Measurements from ENCODE around the gene COPS9. TPM values are rescaled to one million over a fixed set of nuclear protein-coding genes. Genes with fewer than 3 reads are reported as not detected.

The COPS9 gene
- total RNA-seq, 4 donors from 2014 or later, result 179 to 254 (median 197) TPM

- H3K4me3 ChIP-seq, result no peak overlapping the region
- TF ChIP-seq POLR2AphosphoS5 (IDR thresholded peaks at IDR 0.05), result no peak
- TF ChIP-seq EP300 (IDR thresholded peaks at IDR 0.05), result no peak
- TF ChIP-seq POLR2A (IDR thresholded peaks at IDR 0.05; ENCODE audit: low read depth), result no peak
- peak; percentile 91 to 98 (median 93) for TF ChIP-seq CTCF (IDR thresholded peaks at IDR 0.05)
- no peaks in the 10 kb centered on the region for H3K36me3 ChIP-seq
- intact Hi-C loops (cut with DNase I), result loop anchor here (1.0 to 10.0 kb wide), 2 partner anchors 83 to 1109 kb away; no protein-coding TSS in a partner anchor
- no peaks in the 10 kb centered on the region for H3K9me3 ChIP-seq
- peaks cover 0 to 57% (median under 1%) of the 10 kb centered on the region in 4 donors for H3K27me3 ChIP-seq
- no peak overlapping the region for H3K27ac ChIP-seq (replicated peaks in 1 of 4)
- WGBS, result 58% methylated on average over 22 of the region's 36 CpGs
- DNase-seq (ENCODE audit: extremely low spot score), result no peak
- H3K4me1 ChIP-seq, result peaks cover 0 to 8% (median 8%) of the 10 kb centered on the region in 4 donors
Measured at GRCh38 chr2:240143801-240144648, 7.9 kb upstream of the COPS9 start.

- WGBS, result 57% methylated on average over 3 of the region's 6 CpGs
- TF ChIP-seq EP300 (IDR thresholded peaks at IDR 0.05) (no peak), POLR2AphosphoS5 (IDR thresholded peaks at IDR 0.05) (no peak), POLR2A (IDR thresholded peaks at IDR 0.05; ENCODE audit: low read depth) (no peak), CTCF (IDR thresholded peaks at IDR 0.05) (no peak)
Measured at GRCh38 chr2:240143276-240143675, 7.2 kb upstream of the COPS9 start.

GRCh38 chr2:240142859-240143258 is 6.8 kb upstream of the COPS9 start:
- Histone ChIP-seq H3K27me3 (peaks cover 0 to 45% (median 0%) of the 10 kb centered on the region in 4 donors), H3K4me3 (no peak overlapping the region), H3K36me3 (no peaks in the 10 kb centered on the region), H3K9me3 (no peaks in the 10 kb centered on the region), H3K4me1 (peaks cover 0 to 8% (median 8%) of the 10 kb centered on the region in 4 donors), H3K27ac (replicated peaks in 1 of 4) (no peak overlapping the region)
- no peak for TF ChIP-seq EP300 (IDR thresholded peaks at IDR 0.05)
- no peak for TF ChIP-seq POLR2A (IDR thresholded peaks at IDR 0.05; ENCODE audit: low read depth)
- no peak for TF ChIP-seq POLR2AphosphoS5 (IDR thresholded peaks at IDR 0.05)
- no peak for TF ChIP-seq CTCF (IDR thresholded peaks at IDR 0.05)
- intact Hi-C loops (cut with DNase I), result loop anchor here (1.0 to 10.0 kb wide), 2 partner anchors 82 to 1108 kb away; no protein-coding TSS in a partner anchor
- 88% methylated on average over 5 of the region's 5 CpGs for WGBS
- no peak for DNase-seq (ENCODE audit: extremely low spot score)

More at GRCh38 chr2:240143276-240143675, 7.2 kb upstream of the COPS9 start:
- DNase-seq (ENCODE audit: extremely low spot score), result no peak
- Histone ChIP-seq H3K27me3 (peaks cover 0 to 49% (median 0%) of the 10 kb centered on the region in 4 donors), H3K27ac (replicated peaks in 1 of 4) (no peak overlapping the region), H3K36me3 (no peaks in the 10 kb centered on the region), H3K9me3 (no peaks in the 10 kb centered on the region), H3K4me1 (peaks cover 0 to 8% (median 8%) of the 10 kb centered on the region in 4 donors), H3K4me3 (no peak overlapping the region)
- intact Hi-C loops (cut with DNase I), result loop anchor here (1.0 to 10.0 kb wide), 2 partner anchors 82 to 1108 kb away; no protein-coding TSS in a partner anchor

GRCh38 chr2:240142256-240142775 is 6.2 kb upstream of the COPS9 start:
- intact Hi-C loops (cut with DNase I), result loop anchor here (10.0 kb wide), 1 partner anchor 1108 kb away; no protein-coding TSS in a partner anchor
- Histone ChIP-seq H3K27ac (replicated peaks in 1 of 4) (no peak overlapping the region), H3K9me3 (no peaks in the 10 kb centered on the region), H3K4me1 (peaks cover 0 to 8% (median 8%) of the 10 kb centered on the region in 4 donors), H3K27me3 (peaks cover 0 to 45% (median 0%) of the 10 kb centered on the region in 4 donors), H3K4me3 (no peak overlapping the region), H3K36me3 (no peaks in the 10 kb centered on the region)
- TF ChIP-seq POLR2A (IDR thresholded peaks at IDR 0.05; ENCODE audit: low read depth) (no peak), POLR2AphosphoS5 (IDR thresholded peaks at IDR 0.05) (no peak), CTCF (IDR thresholded peaks at IDR 0.05) (no peak), EP300 (IDR thresholded peaks at IDR 0.05) (no peak)
- 87% methylated on average over 16 of the region's 16 CpGs for WGBS
- no peak for DNase-seq (ENCODE audit: extremely low spot score)

All from esophagus muscularis mucosa (tissue), 4 donors.